GM12878 (cell line): ENCODE data around the gene STARD13. TPM values are rescaled to one million over a fixed set of nuclear protein-coding genes. Genes with fewer than 3 reads are reported as not detected.

Experiments
- ATAC-seq: fragments of 200-7000 bp; cut with Tn5 transposase; 3 replicates; pipeline ENCODE4 v1.9.1; 2020; ENCODE audit warnings: mild to moderate bottlenecking, moderate library complexity
- BruUV-seq: library from RNA; stranded (reverse); fragments of 400-500 nt; replicated peaks from 2 replicates; lab custom pipeline; 2021; lab: Mats Ljungman, UMichigan
- CTCF ChIA-PET: fragments of 300-600 bp; sonication (Branson Sonifier 250); formaldehyde crosslinking; extraction: SDS; loops from one replicate; lab custom pipeline; 2021; ENCODE audit warnings: inconsistent platforms; lab: Yijun Ruan, JAX
- POLR2A ChIA-PET: fragments of 350-600 bp; formaldehyde crosslinking; extraction: SDS; loops from one replicate; lab custom pipeline; 2021; ENCODE audit warnings: inconsistent platforms; lab: Charles Lee
- RAD21 ChIA-PET: fragments of 300-600 bp; sonication (Branson Sonifier 250); formaldehyde crosslinking; loops from one replicate; lab custom pipeline; 2023; ENCODE audit warnings: antibody characterized with exemption; ENCODE audit not compliant: unreplicated experiment; lab: Charles Lee
- SMC1A ChIA-PET: fragments of 300-600 bp; sonication (Branson Sonifier 250); formaldehyde crosslinking; loops from one replicate; lab custom pipeline; 2023; ENCODE audit not compliant: unreplicated experiment, uncharacterized antibody; lab: Charles Lee
- DNase-seq: peaks from one replicate; pipeline ENCODE4 v3.0.0-alpha.2; 2011; ENCODE audit warnings: low read depth, low spot score
- FAIRE-seq: peaks from 3 replicates; lab custom pipeline; 2011; peaks lifted over from hg19 to GRCh38; lab: Jason Lieb, UNC
- H2AFZ ChIP-seq: 2 replicates; pipeline ENCODE4 v1.6.0; 2011; ENCODE audit warnings: low read depth, low read length, control low read depth; ENCODE audit not compliant: control insufficient read depth
- H3K27ac ChIP-seq: 2 replicates; pipeline ENCODE4 v1.5.1; 2011; ENCODE audit warnings: control low read depth; ENCODE audit not compliant: control insufficient read depth, insufficient read depth
- H3K27me3 ChIP-seq, 2 experiments: replicated peaks in 1 of 2; 2 replicates each; pipeline versions ENCODE4 v1.6.0 to v1.6.1; 2011; ENCODE audit warnings: low read length in 1 of 2; ENCODE audit not compliant: control insufficient read depth in 2 of 2, insufficient read depth in 2 of 2
- H3K36me3 ChIP-seq, 2 experiments: 2 replicates each; pipeline ENCODE4 v1.5.1; 2011; ENCODE audit warnings: low read length in 1 of 2; ENCODE audit not compliant: control insufficient read depth in 2 of 2, insufficient read depth in 2 of 2
- H3K4me1 ChIP-seq: 2 replicates; pipeline ENCODE4 v1.6.1; 2011; ENCODE audit warnings: mild to moderate bottlenecking, low read length, moderate library complexity, mixed read lengths; ENCODE audit not compliant: control insufficient read depth, insufficient read depth
- H3K4me2 ChIP-seq: 2 replicates; pipeline ENCODE4 v1.6.0; 2011; ENCODE audit warnings: control low read depth; ENCODE audit not compliant: control insufficient read depth, insufficient read depth
- H3K4me3 ChIP-seq: fragments of 200-600 bp; sonication (generic); 2 replicates; pipeline ENCODE4 v1.5.1; 2016
- H3K79me2 ChIP-seq: 2 replicates; pipeline ENCODE4 v1.6.0; 2011; ENCODE audit warnings: low read length; ENCODE audit not compliant: control insufficient read depth, insufficient read depth
- H3K9ac ChIP-seq: 2 replicates; pipeline ENCODE4 v1.8.0; 2011; ENCODE audit warnings: low read length, control low read depth, mixed read lengths; ENCODE audit not compliant: control insufficient read depth, insufficient read depth
- H3K9me3 ChIP-seq: replicated peaks from 3 replicates; pipeline ENCODE4 v1.5.1; 2011; ENCODE audit warnings: mild to moderate bottlenecking, low read length; ENCODE audit not compliant: control insufficient read depth, insufficient read depth
- H4K20me1 ChIP-seq: 2 replicates; pipeline ENCODE4 v1.6.0; 2011; ENCODE audit not compliant: control insufficient read depth, insufficient read depth
- BRCA1 ChIP-seq: IDR thresholded peaks from 2 replicates; pipeline ENCODE4 v1.6.1; 2011; ENCODE audit warnings: low read depth, low read length, improper control_type of control experiment
- CREM ChIP-seq: IDR thresholded peaks from 2 replicates; pipeline ENCODE4 v1.6.1; 2014; ENCODE audit warnings: antibody characterized with exemption, low read depth
- EZH2 ChIP-seq: IDR thresholded peaks from 2 replicates; pipeline ENCODE4 v1.6.1; 2012; ENCODE audit warnings: low read depth, mild to moderate bottlenecking, control low read depth, inconsistent platforms, low read length, borderline replicate concordance; ENCODE audit not compliant: control insufficient read depth
- IRF4 ChIP-seq: IDR thresholded peaks from 2 replicates; pipeline ENCODE4 v1.6.1; 2011; ENCODE audit warnings: low read depth, low read length
- KAT2A ChIP-seq: conservative IDR thresholded peaks from 2 replicates; pipeline ENCODE4 v1.6.1; 2011; ENCODE audit warnings: low read depth, low read length; ENCODE audit not compliant: control insufficient read depth
- MTA2 ChIP-seq: fragments of 450-650 bp; IDR thresholded peaks from 2 replicates; pipeline ENCODE4 v1.6.1; 2016; ENCODE audit warnings: low read depth, mild to moderate bottlenecking, moderate library complexity
- MYC ChIP-seq: IDR thresholded peaks from 2 replicates; pipeline ENCODE4 v1.6.1; 2011; ENCODE audit warnings: mild to moderate bottlenecking, low read length, moderate library complexity, inconsistent platforms; ENCODE audit not compliant: insufficient read depth, insufficient replicate concordance, insufficient read length, severe bottlenecking
- NFIC ChIP-seq: IDR thresholded peaks from 2 replicates; pipeline ENCODE4 v1.6.1; 2012; ENCODE audit warnings: low read depth, mild to moderate bottlenecking, inconsistent platforms, low read length, moderate library complexity
- NFYA ChIP-seq: IDR thresholded peaks from 2 replicates; pipeline ENCODE4 v1.6.1; 2011; ENCODE audit warnings: low read depth, mild to moderate bottlenecking, low read length, improper control_type of control experiment, borderline replicate concordance
- POLR2AphosphoS5 ChIP-seq: IDR thresholded peaks from 2 replicates; pipeline ENCODE4 v1.6.1; 2011; ENCODE audit warnings: mild to moderate bottlenecking, low read length, inconsistent platforms
- RBBP5 ChIP-seq: fragments of 200-600 bp; sonication (generic); conservative IDR thresholded peaks from 2 replicates; pipeline ENCODE4 v1.6.1; 2016
- RCOR1 ChIP-seq: conservative IDR thresholded peaks from 2 replicates; pipeline ENCODE4 v1.6.1; 2012; ENCODE audit warnings: low read depth, low read length, improper control_type of control experiment
- RUNX3 ChIP-seq: IDR thresholded peaks from 2 replicates; pipeline ENCODE4 v1.6.1; 2012; ENCODE audit warnings: low read length, inconsistent platforms
- SIX5 ChIP-seq: IDR thresholded peaks from 2 replicates; pipeline ENCODE4 v1.6.1; 2011; ENCODE audit warnings: mild to moderate bottlenecking, low read depth, low read length, moderate library complexity; ENCODE audit not compliant: severe bottlenecking
- SUPT20H ChIP-seq: IDR thresholded peaks from 2 replicates; pipeline ENCODE4 v1.6.1; 2011; ENCODE audit warnings: low read depth, mild to moderate bottlenecking, low read length, moderate library complexity, borderline replicate concordance; ENCODE audit not compliant: control insufficient read depth
- USF2 ChIP-seq: IDR thresholded peaks from 2 replicates; pipeline ENCODE4 v1.6.1; 2011; ENCODE audit warnings: low read depth, low read length, improper control_type of control experiment, borderline replicate concordance
- WGBS: methylation state at CpG from one replicate; pipeline ENCODE4 v1.1.6; 2016; ENCODE audit warnings: low lambda C conversion rate; ENCODE audit not compliant: insufficient replicate concordance, insufficient coverage; ENCODE audit errors: missing lambda C conversion rate; 5-methylcytosine and 5-hydroxymethylcytosine counted together
- in situ Hi-C: fragments of 300-500 bp; cut with MboI; formaldehyde crosslinking; loops from 9 replicates; pipeline ENCODE4 v1.14.3; 2018; ENCODE audit warnings: mixed read lengths
- intact Hi-C: fragments of 100-400 bp; cut with micrococcal nuclease; formaldehyde crosslinking; loops from one replicate; pipeline ENCODE4 v1.14.2; 2022; ENCODE audit not compliant: unreplicated experiment
- polyA plus RNA-seq, 11 experiments: library from polyadenylated mRNA; depleted of rRNA in 4 of 11; unstranded in 6 of 11; stranded (reverse) in 5 of 11; fragments of >200 nt; fragmentation: Nextera tagmentation in 4 of 11; fragmentation: Illumina TruSeq in 1 of 11; extraction: Ambion mirVana in 4 of 11; extraction: Trizol in 1 of 11; gene quantifications; 1 replicate in 1 of 11; 2 replicates in 10 of 11; pipeline versions ENCODE4 v1.2.1 to v1.2.3, GENCODE V29; 2011 to 2016; ENCODE audit warnings: inconsistent platforms in 2 of 11, missing spikeins in 2 of 11, low read depth in 1 of 11
- total RNA-seq, 4 experiments: library from RNA; depleted of rRNA in 3 of 4; stranded (reverse); fragments of >200 nt in 3 of 4; fragmentation: Illumina TruSeq in 1 of 4; extraction: Trizol in 1 of 4; gene quantifications; 2 replicates each; pipeline versions ENCODE4 v1.2.1 to v1.2.3, GENCODE V29; 2013 to 2021

Gene STARD13
- total and polyA plus RNA-seq, 10 of the 15 experiments (the other 5 are each of a cell fraction or from before 2014, with no cell fraction given), result 4.0 to 41.6 (median 10.1) TPM

GRCh38 chr13:33331962-33332361 is 46.4 kb upstream of the STARD13 start:
- DNase-seq (no peak), ATAC-seq (no peak), FAIRE-seq (no peak)
- no peaks in the 10 kb centered on the region for H3K27me3 ChIP-seq
- intact Hi-C loops, result no loop called here
- H3K27ac ChIP-seq, result no peak overlapping the region
- RAD21 ChIA-PET, result no interaction called here
- WGBS, result 33% methylated on average over 3 of the region's 3 CpGs
- H2AFZ ChIP-seq, result no peak overlapping the region
- no peaks in the 10 kb centered on the region for H3K36me3 ChIP-seq
- CTCF ChIA-PET, result no interaction called here
- SMC1A ChIA-PET, result interaction anchor here (1.2 kb wide), 2 partner anchors 24 to 128 kb away, joined by 3 read pairs; no protein-coding TSS in a partner anchor
- BruUV-seq, result no TSS peak
- TF ChIP-seq EZH2 (no peak), SUPT20H (no peak), MTA2 (no peak), USF2 (no peak), IRF4 (no peak), RUNX3 (no peak)
- TF ChIP-seq, all 136 proteins: peak for 0
- in situ Hi-C loops, result no loop called here
- Histone ChIP-seq H4K20me1 (no peaks in the 10 kb centered on the region), H3K9ac (no peak overlapping the region), H3K4me1 (no peaks in the 10 kb centered on the region), H3K79me2 (no peaks in the 10 kb centered on the region), H3K9me3 (no peaks in the 10 kb centered on the region), H3K4me3 (no peak overlapping the region), H3K4me2 (no peak overlapping the region)
- POLR2A ChIA-PET, result no interaction called here

DNA sequence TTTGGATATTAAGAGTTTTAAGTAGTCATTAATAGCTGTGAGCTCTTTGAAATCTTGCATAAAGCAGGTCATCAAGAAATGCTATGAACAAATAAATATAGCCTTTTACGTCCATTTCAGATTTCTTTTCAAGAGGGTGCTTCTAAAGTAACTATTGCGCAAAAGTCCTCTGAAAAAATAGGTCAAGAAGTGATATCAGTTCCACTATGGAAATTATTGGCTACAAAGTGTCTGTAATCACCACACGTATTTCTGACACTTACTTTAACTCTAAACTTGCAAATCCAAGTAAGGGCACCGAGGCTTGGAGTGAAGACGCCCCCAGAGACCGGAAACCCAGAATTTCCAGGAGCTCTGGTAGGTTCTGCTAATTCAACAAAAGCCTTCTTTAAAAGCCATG is 44.9 kb upstream of the STARD13 start:
- no peak overlapping the region for H3K4me3 ChIP-seq
- no peaks in the 10 kb centered on the region for H3K36me3 ChIP-seq
- in situ Hi-C loops, result no loop called here
- no peaks in the 10 kb centered on the region; the same call in 2 of the 3 replicates for H3K9me3 ChIP-seq
- ChIA-PET SMC1A (no interaction called here), CTCF (no interaction called here), POLR2A (no interaction called here), RAD21 (no interaction called here)
- H3K27me3 ChIP-seq, result no peaks in the 10 kb centered on the region
- H3K9ac ChIP-seq, result no peak overlapping the region
- no peak for TF ChIP-seq KAT2A
- TF ChIP-seq USF2, result no peak
- TF ChIP-seq CREM, result no peak
- no peak for TF ChIP-seq NFIC
- no peak for TF ChIP-seq SIX5
- TF ChIP-seq BRCA1, result no peak
- TF ChIP-seq POLR2AphosphoS5, result no peak
- no peak for TF ChIP-seq MYC
- no peak for TF ChIP-seq RBBP5
- no peak for TF ChIP-seq NFYA
- no peak for TF ChIP-seq RCOR1
- no peaks in the 10 kb centered on the region for H3K4me1 ChIP-seq
- FAIRE-seq (no peak), DNase-seq (no peak), ATAC-seq (no peak)
- no peaks in the 10 kb centered on the region for H4K20me1 ChIP-seq
- 51% methylated on average over 6 of the region's 6 CpGs for WGBS
- no peak overlapping the region for H3K4me2 ChIP-seq
- H2AFZ ChIP-seq, result no peak overlapping the region
- no TSS peak for BruUV-seq
- no peak overlapping the region for H3K27ac ChIP-seq
- intact Hi-C loops, result no loop called here
- H3K79me2 ChIP-seq, result no peaks in the 10 kb centered on the region
